GM21526 (cell line): ENCODE results near the gene XAGE2.

ENCODE experiments used
- ATAC-seq: cut with Tn5 transposase; IDR thresholded peaks from one replicate; pipeline ENCODE4 v1.9.1; 2021; ENCODE audit warnings: moderate library complexity; ENCODE audit not compliant: unreplicated experiment, low FRiP score

The XAGE2 gene

DNA sequence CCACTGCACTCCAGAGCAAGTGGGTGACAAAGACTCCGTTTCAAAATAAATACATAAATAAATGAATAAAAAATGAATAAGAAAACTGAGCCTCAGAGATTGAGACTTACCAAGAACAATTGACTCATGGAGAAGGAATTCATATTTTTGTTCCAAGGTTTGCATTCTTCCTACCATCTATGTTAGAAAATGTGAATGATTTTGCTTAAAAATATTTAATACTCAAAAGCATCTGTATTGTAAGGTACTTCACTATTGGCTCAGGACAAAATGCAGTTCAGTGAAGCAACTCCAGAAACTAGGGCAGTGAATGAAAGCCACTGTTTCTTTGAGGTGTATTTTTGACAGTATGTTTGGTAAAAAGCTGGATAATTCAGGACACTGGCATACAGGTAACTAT, 54.1 kb downstream of the XAGE2 start:
- no peak for ATAC-seq

DNA sequence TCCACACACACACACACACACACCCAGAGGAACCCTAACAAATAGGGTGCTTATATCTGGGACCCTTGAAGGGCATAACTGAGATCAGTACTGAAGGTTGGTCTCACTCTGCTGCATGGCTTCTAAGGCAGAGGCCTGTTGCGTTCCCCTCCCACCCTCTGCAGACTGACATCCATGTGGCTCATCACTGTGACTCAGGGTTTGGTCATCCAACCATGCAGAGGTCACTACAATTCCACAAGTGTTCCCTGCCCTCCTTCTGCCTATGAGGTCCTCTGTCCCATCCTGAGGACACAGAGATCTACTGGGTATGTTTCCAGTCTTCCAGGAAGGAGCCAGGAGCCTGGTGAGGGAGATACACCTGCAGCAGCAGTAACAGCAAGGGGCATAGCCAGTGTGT, 55.8 kb downstream of the XAGE2 start:
- ATAC-seq: no peak
